ENCODE data around the gene DNASE1L1.

Gene DNASE1L1

GRCh38 chrX:154436983-154437752 is 28.1 kb upstream of the DNASE1L1 start, which contains the start of gene GDI1:
TSS of gene GDI1 (plus strand) at chrX:154437154. CDS start at chrX:154437255, 101 bp downstream.
- DNase-seq (ENCODE audit: low read depth, low spot score) = no peak

- DNase-seq (ENCODE audit: low read depth, low spot score) = no peak
These were observed 27.4 kb upstream of the DNASE1L1 start for GRCh38 chrX:154436374-154436982.

DNA sequence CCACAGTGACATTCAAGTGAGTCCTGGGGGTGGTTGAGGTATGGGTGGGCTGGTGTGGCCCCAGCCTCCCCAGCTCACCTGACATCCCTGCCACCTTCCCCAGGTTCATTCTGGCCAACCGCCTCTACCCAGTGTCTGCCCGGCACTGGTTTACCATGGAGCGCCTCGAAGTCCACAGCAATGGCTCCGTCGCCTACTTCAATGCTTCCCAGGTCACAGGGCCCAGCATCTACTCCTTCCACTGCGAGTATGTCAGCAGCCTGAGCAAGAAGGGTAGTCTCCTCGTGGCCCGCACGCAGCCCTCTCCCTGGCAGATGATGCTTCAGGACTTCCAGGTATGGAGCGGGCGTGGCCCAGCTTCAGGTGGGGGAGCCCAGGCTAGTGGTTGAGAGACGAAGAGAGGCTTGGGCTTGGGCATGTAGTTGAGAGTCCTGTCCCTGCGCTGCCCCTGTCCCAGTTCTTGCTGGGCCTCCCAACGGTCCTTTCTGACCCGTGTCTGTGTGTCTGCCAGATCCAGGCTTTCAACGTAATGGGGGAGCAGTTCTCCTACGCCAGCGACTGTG is 26.2 kb upstream of the DNASE1L1 start:
- no peak for DNase-seq (ENCODE audit: low read depth, low spot score)

DNA sequence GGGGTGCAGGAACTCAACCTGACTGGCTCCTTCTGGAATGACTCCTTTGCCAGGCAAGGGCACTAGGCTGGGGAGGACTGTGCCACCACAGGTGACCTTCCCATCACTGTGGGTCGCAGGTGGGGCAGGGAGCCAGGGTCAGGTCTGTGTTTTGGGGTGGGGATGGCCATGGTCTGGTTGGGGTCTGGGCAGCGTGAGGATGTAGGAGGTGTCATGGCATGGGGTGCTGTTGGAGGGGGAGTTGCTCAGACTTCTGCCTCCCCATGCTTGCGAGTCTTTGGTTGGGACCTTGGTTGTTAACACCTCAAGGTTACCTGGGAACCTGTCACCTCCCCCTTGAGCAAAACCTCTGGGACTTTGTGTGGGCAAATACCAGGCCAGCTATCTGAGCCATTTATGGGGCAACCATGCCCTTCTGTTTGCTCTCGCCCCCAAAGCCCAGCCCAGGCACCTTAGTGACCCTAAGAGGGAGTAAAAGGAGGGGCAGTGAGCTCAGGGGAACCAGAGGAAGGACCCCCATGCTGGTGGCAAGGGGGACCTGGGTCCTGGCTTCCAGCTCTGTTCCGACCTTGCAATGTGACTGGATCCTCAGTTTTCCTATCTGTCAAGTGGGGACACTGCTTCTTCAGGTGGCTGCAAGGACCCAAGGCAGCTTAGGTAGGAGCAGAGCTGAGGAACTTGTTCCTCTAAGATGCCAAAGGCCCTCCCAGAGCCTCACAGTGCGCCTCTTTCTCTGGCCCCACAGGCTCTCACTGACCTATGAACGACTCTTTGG is 25.5 kb upstream of the DNASE1L1 start:
- no peak for DNase-seq (ENCODE audit: low read depth, low spot score)

- DNase-seq (ENCODE audit: low read depth, low spot score) = no peak
These were observed 24.6 kb upstream of the DNASE1L1 start for GRCh38 chrX:154433605-154434004.

GRCh38 chrX:154432210-154432609 is 23.2 kb upstream of the DNASE1L1 start:
- DNase-seq (ENCODE audit: low read depth, low spot score) = no peak

DNA sequence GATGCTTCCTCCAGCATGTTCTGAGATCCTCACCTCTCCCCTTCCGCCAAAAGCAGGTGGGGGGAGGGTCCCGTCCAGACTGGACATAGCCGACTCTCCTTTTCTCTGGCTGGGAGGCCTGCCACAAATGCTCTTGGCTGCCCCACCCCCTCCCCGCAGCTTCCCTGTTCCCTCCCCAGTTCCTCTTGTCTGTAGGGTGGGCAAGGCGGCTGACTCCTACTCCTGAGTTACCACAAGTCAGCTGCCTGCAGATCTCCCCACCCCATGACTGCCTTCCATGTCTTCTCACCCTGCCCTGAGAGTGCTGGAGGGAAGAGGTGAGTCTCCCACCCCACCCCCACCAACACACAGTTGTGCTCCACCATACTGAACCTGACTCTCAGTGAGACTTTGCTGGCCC is 22.3 kb upstream of the DNASE1L1 start:
- no peak for DNase-seq (ENCODE audit: low read depth, low spot score)

- no peak for DNase-seq (ENCODE audit: low read depth, low spot score)
These were observed 21.9 kb upstream of the DNASE1L1 start for GRCh38 chrX:154430916-154431315.

GRCh38 chrX:154430479-154430878 is 21.4 kb upstream of the DNASE1L1 start:
- no peak for DNase-seq (ENCODE audit: low read depth, low spot score)

DNA sequence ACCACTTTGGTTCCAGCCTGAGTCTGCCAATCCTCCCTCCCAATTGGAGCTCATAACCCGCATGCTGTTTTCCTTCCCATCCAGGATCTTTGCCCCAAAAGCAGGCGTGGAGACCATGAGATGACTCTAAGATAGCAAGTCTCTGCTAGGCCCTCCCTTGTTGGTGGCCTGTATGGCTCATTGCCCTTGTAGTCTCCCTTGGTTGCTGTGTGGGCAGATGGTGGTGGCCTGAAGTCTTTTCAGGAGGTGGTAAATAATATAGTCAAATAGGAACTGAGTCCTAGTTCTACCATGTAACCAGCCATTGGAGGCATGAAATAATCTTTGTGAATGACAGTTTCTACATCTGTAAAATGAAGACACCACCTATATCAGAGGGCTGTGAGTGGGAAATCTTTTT is 20.7 kb upstream of the DNASE1L1 start:
- no peak for DNase-seq (ENCODE audit: low read depth, low spot score)

GRCh38 chrX:154428176-154429171 is 19.4 kb upstream of the DNASE1L1 start, which contains the start of gene ATP6AP1:
TSS of gene ATP6AP1 (plus strand) at chrX:154428677. CDS start at chrX:154428693, 16 bp downstream.
- DNase-seq (ENCODE audit: low read depth, low spot score) = peak; percentile 61

GRCh38 chrX:154426916-154427770 is 18.1 kb upstream of the DNASE1L1 start:
- DNase-seq (ENCODE audit: low read depth, low spot score) = no peak

DNA sequence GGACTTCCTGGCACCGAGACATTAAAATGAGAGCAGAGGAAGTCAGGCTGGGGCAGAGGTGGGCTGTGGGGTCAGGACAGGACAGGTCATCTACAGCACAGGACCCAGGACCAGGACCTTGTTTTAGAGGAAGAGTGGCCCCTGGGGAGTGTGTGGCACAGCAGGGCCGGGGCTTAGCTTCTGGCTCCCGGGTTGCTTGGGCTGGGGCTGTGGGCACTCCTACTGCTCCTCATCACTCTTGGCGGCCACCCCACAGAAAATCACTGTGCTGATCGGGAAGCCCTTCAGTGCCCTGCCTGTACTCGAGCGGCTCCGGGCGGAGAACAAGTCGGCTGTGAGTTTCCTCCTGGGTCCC is 11.3 kb upstream of the DNASE1L1 start:
- no peak for DNase-seq (ENCODE audit: low read depth, low spot score)

DNA sequence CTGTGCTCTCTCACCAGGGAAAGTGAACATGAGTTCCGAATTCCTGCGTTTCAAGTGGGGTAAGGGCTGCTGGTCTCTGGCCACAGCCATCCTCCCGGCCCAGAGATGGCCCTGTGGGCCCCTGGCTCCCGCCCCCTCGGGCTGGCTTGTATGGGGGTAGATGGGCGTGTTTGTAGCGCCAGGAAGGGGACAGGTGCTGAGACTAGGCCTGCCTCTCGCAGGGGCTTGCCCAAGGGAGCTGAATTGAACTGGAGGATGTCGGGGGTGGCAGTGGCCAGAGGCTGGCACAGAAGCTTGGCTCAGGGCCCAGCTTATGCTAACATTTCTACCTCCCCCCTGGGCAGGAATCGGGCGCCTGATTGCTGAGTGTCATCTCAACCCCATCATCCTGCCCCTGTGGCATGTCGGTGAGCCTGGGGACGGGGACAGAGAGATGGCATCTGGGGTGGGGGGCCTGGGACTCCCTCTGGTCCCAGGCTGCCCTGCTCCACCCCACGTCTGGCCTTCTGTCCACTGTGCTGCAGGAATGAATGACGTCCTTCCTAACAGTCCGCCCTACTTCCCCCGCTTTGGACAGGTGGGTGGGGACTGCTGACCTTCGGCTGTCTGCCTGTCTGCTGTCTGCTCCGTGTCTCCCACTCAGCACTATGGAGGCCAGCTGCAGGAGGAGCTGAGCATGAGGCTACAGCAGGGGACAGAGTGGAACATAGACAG is 10.8 kb upstream of the DNASE1L1 start:
- no peak for DNase-seq (ENCODE audit: low read depth, low spot score)

GRCh38 chrX:154419189-154419588 is 10.1 kb upstream of the DNASE1L1 start:
- no peak for DNase-seq (ENCODE audit: low read depth, low spot score)

DNA sequence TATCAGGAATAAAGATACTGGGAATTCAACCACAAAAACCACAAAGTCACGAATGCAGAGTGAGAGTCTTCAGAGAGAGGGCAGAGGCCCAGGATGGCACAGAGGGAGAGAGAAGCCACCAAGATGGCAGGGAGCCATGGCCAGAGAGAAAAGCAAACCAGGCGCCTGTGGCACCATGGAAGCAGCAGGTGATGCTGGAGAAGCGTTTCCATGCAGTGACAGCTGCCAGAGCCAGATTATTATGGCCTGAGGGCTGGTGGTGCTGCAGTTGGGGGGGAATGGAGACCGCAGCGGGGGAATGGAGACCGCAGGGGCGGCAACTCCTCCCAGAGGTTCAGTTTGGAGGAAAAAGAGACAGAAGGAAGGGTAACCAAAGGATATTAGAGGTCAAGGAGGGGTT is 8.1 kb upstream of the DNASE1L1 start:
- no peak for DNase-seq (ENCODE audit: low read depth, low spot score)

GRCh38 chrX:154413142-154413541 is 4.1 kb upstream of the DNASE1L1 start:
- no peak for DNase-seq (ENCODE audit: low read depth, low spot score)

DNA sequence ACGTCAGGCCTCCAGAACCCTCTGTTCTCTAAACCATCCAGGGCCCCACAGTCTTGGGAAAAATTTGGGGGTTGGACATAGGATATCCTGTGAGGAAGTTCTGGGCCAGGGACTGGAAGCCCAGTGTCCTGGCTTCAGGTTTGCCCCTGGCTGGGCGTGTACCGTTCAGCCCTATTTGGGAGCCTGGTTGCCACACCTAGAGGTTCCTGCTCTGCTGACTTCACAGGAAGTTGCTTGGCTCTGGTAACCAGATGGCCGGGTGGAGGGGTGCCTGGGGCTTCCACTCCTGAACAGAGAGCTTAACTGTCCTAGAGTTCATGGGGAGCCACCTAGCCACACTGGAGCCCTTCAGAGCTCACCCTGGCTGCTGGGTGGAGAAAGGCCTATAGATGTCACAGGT is 3.4 kb upstream of the DNASE1L1 start:
- DNase-seq (ENCODE audit: low read depth, low spot score) = no peak

DNA sequence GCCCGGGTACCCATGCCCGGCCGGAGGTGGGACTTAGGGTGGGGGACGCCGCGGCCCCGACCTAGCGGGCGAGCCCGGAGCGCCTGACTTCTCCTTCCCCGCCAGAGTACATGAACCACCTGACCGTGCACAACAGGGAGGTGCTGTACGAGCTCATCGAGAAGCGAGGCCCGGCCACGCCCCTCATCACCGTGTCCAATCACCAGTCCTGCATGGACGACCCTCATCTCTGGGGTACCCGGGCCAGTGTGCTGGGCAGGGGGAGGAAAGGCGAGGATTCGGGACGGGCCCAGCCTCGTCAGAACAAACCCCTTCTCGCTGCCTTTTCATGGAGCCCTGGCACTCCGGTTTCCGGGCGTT is 2.9 kb upstream of the DNASE1L1 start:
- DNase-seq (ENCODE audit: low read depth, low spot score) = no peak

Measured in iPS DF 19.7 (cell line).